DOHH2 (cell line): ENCODE data around the gene ROBO2.

ENCODE experiments used
- H3F3A ChIP-seq: fragments of 200-600 bp; sonication (generic), shearing (Covaris generic); 2 replicates; pipeline ENCODE4 v1.6.0; 2016; ENCODE audit warnings: antibody characterized with exemption, mild to moderate bottlenecking; ENCODE audit not compliant: control insufficient read depth, insufficient read depth
- H3K27ac ChIP-seq: fragments of 200-600 bp; sonication (generic); 2 replicates; pipeline ENCODE4 v1.5.1; 2014; ENCODE audit warnings: low read depth, mild to moderate bottlenecking, low read length, moderate library complexity
- H3K27me3 ChIP-seq: fragments of 200-600 bp; sonication (generic); 2 replicates; pipeline ENCODE4 v1.6.1; 2014; ENCODE audit warnings: mild to moderate bottlenecking, low read length, mixed read lengths; ENCODE audit not compliant: control insufficient read depth
- H3K36me3 ChIP-seq: fragments of 200-600 bp; sonication (generic); 2 replicates; pipeline ENCODE4 v1.6.1; 2014; ENCODE audit warnings: mild to moderate bottlenecking, low read length, moderate library complexity, mixed read lengths; ENCODE audit not compliant: control insufficient read depth
- H3K4me1 ChIP-seq: fragments of 200-600 bp; sonication (generic); 2 replicates; pipeline ENCODE4 v1.6.1; 2014; ENCODE audit warnings: mild to moderate bottlenecking, low read length, mixed read lengths; ENCODE audit not compliant: control insufficient read depth
- H3K4me2 ChIP-seq: fragments of 200-600 bp; sonication (generic); 2 replicates; pipeline ENCODE4 v1.6.0; 2014; ENCODE audit warnings: mild to moderate bottlenecking, low read length, moderate library complexity
- H3K4me3 ChIP-seq: fragments of 200-600 bp; sonication (generic); 2 replicates; pipeline ENCODE4 v1.5.1; 2014; ENCODE audit warnings: mild to moderate bottlenecking, low read length, mixed read lengths
- H3K79me2 ChIP-seq: fragments of 200-600 bp; sonication (generic); 2 replicates; pipeline ENCODE4 v1.6.1; 2014; ENCODE audit warnings: mild to moderate bottlenecking, low read length, mixed read lengths; ENCODE audit not compliant: control insufficient read depth
- H3K9me2 ChIP-seq: fragments of 200-600 bp; sonication (generic); replicated peaks from 2 replicates; pipeline ENCODE4 v1.6.1; 2014; ENCODE audit warnings: mild to moderate bottlenecking, low read length, mixed read lengths; ENCODE audit not compliant: control insufficient read depth
- H3K9me3 ChIP-seq: fragments of 200-600 bp; sonication (generic); 2 replicates; pipeline ENCODE4 v1.6.1; 2014; ENCODE audit warnings: antibody characterized with exemption, low read length, mixed read lengths; ENCODE audit not compliant: control insufficient read depth, insufficient read depth
- H4K20me1 ChIP-seq: fragments of 200-600 bp; sonication (generic); 2 replicates; pipeline ENCODE4 v1.6.0; 2014; ENCODE audit warnings: low read depth, mild to moderate bottlenecking, antibody characterized with exemption, low read length, moderate library complexity; ENCODE audit not compliant: control insufficient read depth, insufficient read depth
- EZH2phosphoT487 ChIP-seq: fragments of 200-600 bp; sonication (generic); IDR thresholded peaks from 2 replicates; pipeline ENCODE4 v1.6.1; 2017; ENCODE audit warnings: borderline replicate concordance, mild to moderate bottlenecking, antibody characterized with exemption, low read length, moderate library complexity, mixed read lengths
- TF ChIP-seq, protein P1 (sequence below): fragments of 200-600 bp; sonication (generic); IDR thresholded peaks from one replicate; pipeline ENCODE4 v1.5.1; 2014; ENCODE audit warnings: antibody characterized with exemption, mild to moderate bottlenecking, low read depth, low read length; ENCODE audit not compliant: poor library complexity, severe bottlenecking

ROBO2 gene

DNA sequence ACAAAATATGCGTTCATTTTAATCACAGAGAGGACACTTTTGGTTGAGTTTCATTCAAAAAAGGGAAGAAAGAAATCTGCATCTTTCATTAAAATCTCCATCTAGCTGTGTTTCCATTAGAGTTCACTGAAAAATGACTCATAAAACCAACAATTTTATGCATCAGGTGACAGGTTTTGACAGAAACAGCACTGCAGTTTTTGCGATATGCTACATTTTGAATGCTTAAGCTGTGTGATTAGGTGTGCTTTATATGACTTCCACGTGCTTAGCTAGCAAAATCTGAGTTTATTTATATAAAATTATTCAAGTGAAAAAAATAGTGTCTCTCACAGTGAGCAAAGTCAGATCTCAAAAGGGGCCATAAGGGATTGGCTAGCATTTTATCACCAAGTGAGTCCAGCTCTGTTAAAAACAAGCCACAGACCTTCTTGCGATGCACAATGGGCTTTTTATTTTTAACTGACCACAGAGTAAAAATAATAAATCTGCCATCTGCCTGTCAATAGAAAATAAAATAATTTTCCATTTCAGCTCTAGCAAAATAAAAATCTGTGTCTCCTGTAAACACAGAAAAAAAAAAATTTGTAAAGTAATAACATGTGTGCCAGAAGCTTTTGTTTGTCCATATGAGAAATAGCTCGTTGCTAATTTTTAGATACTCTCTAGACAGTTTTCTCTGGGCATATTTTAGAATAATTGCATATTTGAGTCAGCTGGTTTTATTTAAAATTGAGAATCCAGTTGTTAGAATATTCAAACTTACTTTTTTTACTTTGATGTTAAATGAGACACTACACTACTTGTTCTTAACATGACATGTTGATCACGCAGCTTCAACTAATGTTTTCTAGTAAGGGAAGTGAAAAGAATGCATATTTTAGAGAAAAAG lies 409.8 kb downstream of the ROBO2 start:
- H3K9me3 ChIP-seq: no peaks in the 10 kb centered on the region; the same call in 1 of the 2 replicates
- no peak overlapping the region for H3K27ac ChIP-seq
- TF ChIP-seq EZH2phosphoT487: no peak
- TF ChIP-seq, protein P1, sequence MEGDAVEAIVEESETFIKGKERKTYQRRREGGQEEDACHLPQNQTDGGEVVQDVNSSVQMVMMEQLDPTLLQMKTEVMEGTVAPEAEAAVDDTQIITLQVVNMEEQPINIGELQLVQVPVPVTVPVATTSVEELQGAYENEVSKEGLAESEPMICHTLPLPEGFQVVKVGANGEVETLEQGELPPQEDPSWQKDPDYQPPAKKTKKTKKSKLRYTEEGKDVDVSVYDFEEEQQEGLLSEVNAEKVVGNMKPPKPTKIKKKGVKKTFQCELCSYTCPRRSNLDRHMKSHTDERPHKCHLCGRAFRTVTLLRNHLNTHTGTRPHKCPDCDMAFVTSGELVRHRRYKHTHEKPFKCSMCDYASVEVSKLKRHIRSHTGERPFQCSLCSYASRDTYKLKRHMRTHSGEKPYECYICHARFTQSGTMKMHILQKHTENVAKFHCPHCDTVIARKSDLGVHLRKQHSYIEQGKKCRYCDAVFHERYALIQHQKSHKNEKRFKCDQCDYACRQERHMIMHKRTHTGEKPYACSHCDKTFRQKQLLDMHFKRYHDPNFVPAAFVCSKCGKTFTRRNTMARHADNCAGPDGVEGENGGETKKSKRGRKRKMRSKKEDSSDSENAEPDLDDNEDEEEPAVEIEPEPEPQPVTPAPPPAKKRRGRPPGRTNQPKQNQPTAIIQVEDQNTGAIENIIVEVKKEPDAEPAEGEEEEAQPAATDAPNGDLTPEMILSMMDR: no peak
- no peak overlapping the region for H3K4me2 ChIP-seq
- no peaks in the 10 kb centered on the region for H3K4me1 ChIP-seq
- no peaks in the 10 kb centered on the region for H4K20me1 ChIP-seq
- no peaks in the 10 kb centered on the region for H3K27me3 ChIP-seq
- H3K9me2 ChIP-seq: no peaks in the 10 kb centered on the region
- H3F3A ChIP-seq: no peaks in the 10 kb centered on the region
- H3K36me3 ChIP-seq: no peaks in the 10 kb centered on the region
- no peaks in the 10 kb centered on the region for H3K79me2 ChIP-seq
- H3K4me3 ChIP-seq: no peak overlapping the region

DNA sequence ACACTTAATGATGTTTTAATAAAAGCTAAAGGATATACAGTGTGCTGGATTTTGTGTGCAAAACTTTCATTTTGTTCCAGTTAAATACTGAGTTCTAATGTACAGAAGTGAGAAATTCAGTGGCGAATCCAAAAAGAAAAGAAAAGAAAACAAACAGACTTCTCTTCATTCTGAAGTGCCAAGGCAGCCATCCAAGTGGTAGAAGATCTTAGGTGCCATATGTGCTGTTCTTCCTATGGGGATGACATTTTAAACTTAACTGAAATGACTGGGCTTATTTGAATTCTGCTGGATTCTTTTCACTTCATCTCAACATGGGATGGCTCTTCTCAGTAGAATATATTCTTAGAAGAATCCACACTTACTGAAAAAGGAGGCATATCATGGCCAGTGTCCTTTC lies 416.5 kb downstream of the ROBO2 start:
- no peak overlapping the region for H3K4me2 ChIP-seq
- TF ChIP-seq, protein P1: no peak
- TF ChIP-seq EZH2phosphoT487: no peak
- no peak overlapping the region for H3K27ac ChIP-seq
- no peaks in the 10 kb centered on the region for H3K9me3 ChIP-seq
- H3K9me2 ChIP-seq: no peaks in the 10 kb centered on the region
- H3K79me2 ChIP-seq: no peaks in the 10 kb centered on the region
- no peaks in the 10 kb centered on the region for H3K36me3 ChIP-seq
- no peak overlapping the region for H3K4me3 ChIP-seq
- no peaks in the 10 kb centered on the region for H3F3A ChIP-seq
- H3K27me3 ChIP-seq: no peaks in the 10 kb centered on the region
- H4K20me1 ChIP-seq: no peaks in the 10 kb centered on the region
- H3K4me1 ChIP-seq: no peaks in the 10 kb centered on the region

DNA sequence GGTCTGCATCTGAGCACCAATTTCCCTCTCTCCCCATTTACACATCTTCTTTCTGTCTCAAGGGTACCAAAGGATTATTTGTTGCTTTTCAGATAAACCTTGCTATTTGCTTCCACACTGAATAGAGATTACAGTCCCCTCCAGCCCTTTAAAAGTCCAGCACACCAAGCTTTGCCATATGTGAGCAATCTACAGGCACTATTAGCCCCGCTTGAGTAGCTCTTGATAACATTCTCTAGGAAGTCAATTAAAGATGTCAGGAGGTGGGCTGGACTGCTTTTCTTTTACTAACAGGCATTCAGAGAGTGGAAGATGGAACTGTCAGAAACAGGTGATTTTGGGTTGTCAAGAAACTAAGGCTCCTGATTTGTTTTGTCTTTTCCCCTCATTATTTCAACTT lies 417.0 kb downstream of the ROBO2 start:
- H3K27ac ChIP-seq: no peak overlapping the region

More for the DNA sequence above, 417.0 kb downstream of the ROBO2 start:
- Histone ChIP-seq H3K9me3 (no peaks in the 10 kb centered on the region), H4K20me1 (no peaks in the 10 kb centered on the region), H3K79me2 (no peaks in the 10 kb centered on the region), H3K4me3 (no peak overlapping the region), H3K4me2 (no peak overlapping the region), H3K36me3 (no peaks in the 10 kb centered on the region), H3F3A (no peaks in the 10 kb centered on the region), H3K27me3 (no peaks in the 10 kb centered on the region), H3K9me2 (no peaks in the 10 kb centered on the region), H3K4me1 (no peaks in the 10 kb centered on the region)
- TF ChIP-seq, protein P1: no peak
- no peak for TF ChIP-seq EZH2phosphoT487
